HepG2 (cell line): ENCODE results near the gene BHLHE41. TPM values are rescaled to one million over a fixed set of nuclear protein-coding genes. Genes with fewer than 3 reads are reported as not detected.

Source experiments
- ATAC-seq: fragments of 200-7000 bp; cut with Tn5 transposase; 3 replicates; pipeline ENCODE4 v1.9.1; 2020; ENCODE audit warnings: mild to moderate bottlenecking, moderate library complexity
- BruUV-seq: library from RNA; stranded (reverse); fragments of 400-500 nt; replicated peaks from 2 replicates; lab custom pipeline; 2021; lab: Mats Ljungman, UMichigan
- CTCF ChIA-PET: fragments of 300-600 bp; formaldehyde crosslinking; extraction: SDS; loops from one replicate; lab custom pipeline; 2021; ENCODE audit warnings: low total read pairs, inconsistent platforms, low intra/inter-chr PET ratio; lab: Yijun Ruan, JAX
- POLR2A ChIA-PET: fragments of 350-600 bp; sonication (Branson Sonifier 250); formaldehyde crosslinking; loops from one replicate; lab custom pipeline; 2020; ENCODE audit warnings: antibody characterized with exemption, inconsistent platforms; lab: Yijun Ruan, JAX
- DNase-seq: peaks from one replicate; pipeline ENCODE4 v3.0.0-alpha.2; 2015; ENCODE audit warnings: low spot score
- FAIRE-seq: peaks from 3 replicates; lab custom pipeline; 2011; peaks lifted over from hg19 to GRCh38; lab: Jason Lieb, UNC
- H2AFZ ChIP-seq: one replicate; pipeline ENCODE4 v1.6.1; 2011; ENCODE audit warnings: low read length, inconsistent platforms
- H3K27ac ChIP-seq: fragments of 300-600 bp; 3 replicates; pipeline ENCODE4 v1.8.0; 2011; ENCODE audit warnings: mixed run types, mild to moderate bottlenecking, mixed read lengths, low read length, inconsistent platforms; ENCODE audit not compliant: insufficient read depth; ENCODE audit errors: extremely low read length
- H3K27me3 ChIP-seq, 2 experiments: fragments of 200-600 bp in 1 of 2; 2 replicates in 1 of 2; 3 replicates in 1 of 2; pipeline versions ENCODE4 v1.6.0 to v1.8.0; 2011; ENCODE audit warnings: low read length in 2 of 2, mild to moderate bottlenecking in 2 of 2, moderate library complexity in 2 of 2, inconsistent platforms in 1 of 2; ENCODE audit not compliant: insufficient read depth in 2 of 2, control insufficient read depth in 1 of 2
- H3K36me3 ChIP-seq, 2 experiments: fragments of 200-600 bp in 1 of 2; replicated peaks in 1 of 2; 2 replicates in 1 of 2; 3 replicates in 1 of 2; pipeline versions ENCODE4 v1.5.1 to v1.8.0; 2011; ENCODE audit warnings: low read length in 2 of 2, inconsistent platforms in 1 of 2; ENCODE audit not compliant: insufficient read depth in 2 of 2, control insufficient read depth in 1 of 2
- H3K4me1 ChIP-seq: 2 replicates; pipeline ENCODE4 v1.5.1; 2012; ENCODE audit warnings: low read length, inconsistent platforms; ENCODE audit not compliant: insufficient read depth
- H3K4me2 ChIP-seq: 2 replicates; pipeline ENCODE4 v1.6.0; 2011; ENCODE audit warnings: low read depth, low read length, inconsistent platforms
- H3K4me3 ChIP-seq, 3 experiments: fragments of 200-600 bp in 1 of 3; sonication (generic), shearing (Covaris generic) in 1 of 3; replicated peaks in 1 of 3; 2 replicates each; pipeline ENCODE4 v1.5.1; 2011 to 2016; ENCODE audit warnings: low read length in 3 of 3, inconsistent platforms in 2 of 3, low read depth in 2 of 3, mild to moderate bottlenecking in 2 of 3, control low read depth in 1 of 3, mixed read lengths in 1 of 3; ENCODE audit not compliant: insufficient read depth in 1 of 3
- H3K79me2 ChIP-seq: one replicate; pipeline ENCODE4 v1.6.1; 2011; ENCODE audit warnings: low read length, inconsistent platforms; ENCODE audit not compliant: insufficient read depth
- H3K9ac ChIP-seq: 2 replicates; pipeline ENCODE4 v1.6.0; 2011; ENCODE audit warnings: mild to moderate bottlenecking, low read depth, low read length, inconsistent platforms; ENCODE audit not compliant: insufficient read depth
- H3K9me3 ChIP-seq: 2 replicates; pipeline ENCODE4 v1.5.1; 2012; ENCODE audit warnings: mild to moderate bottlenecking, low read length
- H4K20me1 ChIP-seq: 2 replicates; pipeline ENCODE4 v1.6.0; 2011; ENCODE audit warnings: inconsistent platforms, mild to moderate bottlenecking, low read length, moderate library complexity; ENCODE audit not compliant: insufficient read depth
- CBX2 ChIP-seq, 2 experiments: fragments of 200-600 bp in 1 of 2; sonication (generic); formaldehyde crosslinking in 1 of 2; IDR thresholded peaks; 2 replicates each; pipeline versions ENCODE4 v1.7.0 to v1.8.1; 2018 to 2022; ENCODE audit warnings: low read depth in 2 of 2, low read length in 1 of 2, mild to moderate bottlenecking in 1 of 2, missing genetic modification reagents in 1 of 2
- HDAC1 ChIP-seq: sonication (generic); formaldehyde crosslinking; IDR thresholded peaks from 2 replicates; pipeline ENCODE4 v1.5.1; 2020; ENCODE audit warnings: mild to moderate bottlenecking, missing genetic modification reagents
- SMC3 ChIP-seq: IDR thresholded peaks from 2 replicates; pipeline ENCODE4 v1.6.1; 2011; ENCODE audit warnings: low read length, improper control_type of control experiment
- STAG1 ChIP-seq: sonication (generic); formaldehyde crosslinking; IDR thresholded peaks from 2 replicates; pipeline ENCODE4 v1.4.0; 2020; ENCODE audit warnings: missing genetic modification reagents
- TAF15 ChIP-seq: fragments of 200-400 bp; formaldehyde crosslinking; IDR thresholded peaks from one replicate; pipeline ENCODE4 v1.6.1; 2018; ENCODE audit warnings: mild to moderate bottlenecking, low read depth, low read length; ENCODE audit not compliant: poor library complexity, severe bottlenecking
- TBP ChIP-seq: sonication (generic); formaldehyde crosslinking; IDR thresholded peaks from 2 replicates; pipeline ENCODE4 v1.5.0; 2020; ENCODE audit warnings: missing genetic modification reagents
- ZFAT ChIP-seq: sonication (generic); formaldehyde crosslinking; conservative IDR thresholded peaks from 2 replicates; pipeline ENCODE4 v1.8.1; 2023; ENCODE audit warnings: missing genetic modification reagents, inconsistent platforms
- ZNF232 ChIP-seq: sonication (generic); formaldehyde crosslinking; IDR thresholded peaks from 2 replicates; pipeline ENCODE4 v1.4.0; 2020; ENCODE audit warnings: missing genetic modification reagents, borderline replicate concordance
- WGBS: methylation state at CpG from one replicate; pipeline ENCODE4 v1.1.6; 2017; ENCODE audit warnings: low lambda C conversion rate; 5-methylcytosine and 5-hydroxymethylcytosine counted together
- in situ Hi-C: cut with HindIII; loops from 2 replicates; pipeline ENCODE4 v1.10.0; 2017; ENCODE audit warnings: low pct_unique_long_range_greater_than_20kb; ENCODE audit not compliant: extremely low pct_ligation_motif_present
- intact Hi-C: fragments of 100-400 bp; cut with micrococcal nuclease; formaldehyde crosslinking; loops from one replicate; pipeline ENCODE4 v1.10.0; 2022; ENCODE audit not compliant: unreplicated experiment
- polyA plus RNA-seq, 8 experiments: library from polyadenylated mRNA; depleted of rRNA in 3 of 8; stranded (reverse) in 7 of 8; unstranded in 1 of 8; fragments of >200 nt; fragmentation: Illumina TruSeq in 4 of 8; extraction: Trizol in 4 of 8; gene quantifications; 2 replicates each; pipeline versions ENCODE4 v1.2.1 to v1.2.3, GENCODE V29; 2011 to 2016; ENCODE audit warnings: low read depth in 4 of 8, missing spikeins in 1 of 8, mixed read lengths in 1 of 8; ENCODE audit not compliant: insufficient read depth in 1 of 8
- total RNA-seq, 5 experiments: library from RNA; depleted of rRNA; stranded (reverse); fragments of >200 nt; fragmentation: Illumina TruSeq; extraction: Trizol; gene quantifications; 2 replicates each; pipeline ENCODE4 v1.2.3, GENCODE V29; 2016; ENCODE audit warnings: low read depth in 1 of 5
- TF ChIP-seq, protein P1 (sequence below): sonication (generic); formaldehyde crosslinking; IDR thresholded peaks from 2 replicates; pipeline ENCODE4 v1.4.0; 2020; ENCODE audit warnings: mild to moderate bottlenecking, missing genetic modification reagents
- TF ChIP-seq, protein P2 (sequence below): sonication (generic); formaldehyde crosslinking; IDR thresholded peaks from 2 replicates; pipeline ENCODE4 v1.5.0; 2020; ENCODE audit warnings: mild to moderate bottlenecking, missing genetic modification reagents, moderate library complexity

The BHLHE41 gene
- total and polyA plus RNA-seq, 2 of the 13 experiments (the other 11 are each of a cell fraction or from before 2014, with no cell fraction given), result 0.03 TPM; not detected in 1

DNA sequence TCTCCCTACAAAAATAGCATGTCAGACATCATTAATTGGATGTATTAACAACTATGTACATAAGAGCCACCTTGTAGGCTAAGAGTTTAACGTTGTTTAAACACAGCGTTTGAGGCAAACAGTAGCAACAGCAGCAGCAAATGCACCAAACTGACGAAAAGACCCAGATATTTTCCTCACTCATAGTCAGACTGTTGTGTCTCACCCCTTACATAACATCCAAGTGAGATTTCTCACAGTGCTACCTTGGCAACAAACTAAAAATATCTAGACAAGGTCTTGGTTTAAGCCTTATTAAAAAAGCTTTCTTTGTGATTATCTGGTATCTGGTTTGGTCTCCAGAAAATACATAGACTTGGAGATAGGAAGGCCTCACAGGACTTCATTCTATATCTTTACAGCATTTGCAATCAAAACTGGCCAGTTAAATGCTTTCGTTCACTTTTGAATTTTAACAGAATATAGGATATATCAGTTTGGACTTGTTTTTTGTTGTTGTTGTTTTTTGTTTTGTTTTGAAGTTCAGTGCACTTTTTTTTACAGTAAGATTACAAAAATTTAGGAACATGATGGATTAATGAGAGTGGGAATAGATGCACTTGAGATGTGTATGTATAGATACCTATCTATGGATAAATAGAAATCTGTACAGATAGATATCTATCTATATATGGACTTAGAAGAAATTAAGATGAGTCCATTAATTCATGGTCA is 4.1 kb downstream of the BHLHE41 start:
- Histone ChIP-seq H3K9me3 (no peaks in the 10 kb centered on the region), H3K79me2 (no peaks in the 10 kb centered on the region), H2AFZ (no peak overlapping the region), H4K20me1 (peaks cover 3% of the 10 kb centered on the region; the same call in 1 of the 2 replicates), H3K36me3 (no peaks in the 10 kb centered on the region), H3K4me3 (no peak overlapping the region), H3K27me3 (peaks cover 19 to 40% of the 10 kb centered on the region in 2 experiments), H3K4me2 (no peak overlapping the region), H3K27ac (no peak overlapping the region), H3K9ac (no peak overlapping the region), H3K4me1 (peaks cover 20% of the 10 kb centered on the region)
- 27% methylated on average over 4 of the region's 4 CpGs for WGBS
- no peak for DNase-seq
- POLR2A ChIA-PET, result no interaction called here
- BruUV-seq, result no TSS peak
- TF ChIP-seq HDAC1 (CRISPR knock-in tag) (no peak), CBX2 (IDR thresholded peaks at IDR 0.05; ENCODE audit: low read depth, low read length) (peak; percentile 70), CBX2 (CRISPR knock-in tag; IDR thresholded peaks at IDR 0.05; ENCODE audit: low read depth) (no peak), TBP (CRISPR knock-in tag) (no peak), ZNF232 (no peak)
- TF ChIP-seq, protein P1, sequence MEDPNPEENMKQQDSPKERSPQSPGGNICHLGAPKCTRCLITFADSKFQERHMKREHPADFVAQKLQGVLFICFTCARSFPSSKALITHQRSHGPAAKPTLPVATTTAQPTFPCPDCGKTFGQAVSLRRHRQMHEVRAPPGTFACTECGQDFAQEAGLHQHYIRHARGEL, result no peak
- CTCF ChIA-PET, result no interaction called here
- in situ Hi-C loops (loop anchor here (10.0 kb wide), 1 partner anchor 194 kb away; no protein-coding TSS in a partner anchor), intact Hi-C loops (no loop called here)
- ATAC-seq, result no peak
- no peak for FAIRE-seq

DNA sequence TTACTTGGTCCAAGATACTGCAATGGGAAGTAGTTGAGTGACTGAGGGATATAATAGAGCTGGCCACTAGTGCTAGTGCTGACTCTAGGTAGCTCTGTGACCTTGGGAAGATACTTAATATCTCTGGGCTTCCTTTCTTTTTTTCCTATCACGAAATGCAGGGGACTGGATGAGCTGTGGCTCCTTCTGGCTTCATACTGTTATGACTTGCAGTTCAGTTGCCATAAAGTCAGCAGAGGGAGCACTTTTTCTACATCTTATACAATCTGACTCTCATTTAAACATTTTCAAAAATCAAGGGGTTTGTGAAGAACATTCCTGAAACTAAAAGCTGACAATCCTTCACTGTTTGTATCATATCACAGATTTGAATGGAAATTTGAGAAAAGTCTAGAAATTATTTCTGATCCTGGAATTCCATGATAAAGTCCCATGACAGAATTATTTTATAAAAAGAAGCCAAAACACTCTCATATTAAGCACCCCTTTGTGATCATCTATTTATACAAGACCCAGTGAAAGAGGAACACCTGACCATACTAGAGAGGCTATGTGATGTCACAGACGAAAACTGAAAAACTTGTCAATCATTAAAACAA is 5.3 kb downstream of the BHLHE41 start:
- TF ChIP-seq ZFAT (CRISPR knock-in tag), result no peak
- TF ChIP-seq, protein P2, sequence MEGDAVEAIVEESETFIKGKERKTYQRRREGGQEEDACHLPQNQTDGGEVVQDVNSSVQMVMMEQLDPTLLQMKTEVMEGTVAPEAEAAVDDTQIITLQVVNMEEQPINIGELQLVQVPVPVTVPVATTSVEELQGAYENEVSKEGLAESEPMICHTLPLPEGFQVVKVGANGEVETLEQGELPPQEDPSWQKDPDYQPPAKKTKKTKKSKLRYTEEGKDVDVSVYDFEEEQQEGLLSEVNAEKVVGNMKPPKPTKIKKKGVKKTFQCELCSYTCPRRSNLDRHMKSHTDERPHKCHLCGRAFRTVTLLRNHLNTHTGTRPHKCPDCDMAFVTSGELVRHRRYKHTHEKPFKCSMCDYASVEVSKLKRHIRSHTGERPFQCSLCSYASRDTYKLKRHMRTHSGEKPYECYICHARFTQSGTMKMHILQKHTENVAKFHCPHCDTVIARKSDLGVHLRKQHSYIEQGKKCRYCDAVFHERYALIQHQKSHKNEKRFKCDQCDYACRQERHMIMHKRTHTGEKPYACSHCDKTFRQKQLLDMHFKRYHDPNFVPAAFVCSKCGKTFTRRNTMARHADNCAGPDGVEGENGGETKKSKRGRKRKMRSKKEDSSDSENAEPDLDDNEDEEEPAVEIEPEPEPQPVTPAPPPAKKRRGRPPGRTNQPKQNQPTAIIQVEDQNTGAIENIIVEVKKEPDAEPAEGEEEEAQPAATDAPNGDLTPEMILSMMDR (CRISPR knock-in tag), result peak; percentile 53
- TF ChIP-seq TAF15, result no peak
- peak; percentile 40; the same call in 1 of the 2 replicates for TF ChIP-seq SMC3
- TF ChIP-seq STAG1 (CRISPR knock-in tag), result peak; percentile 58
- Histone ChIP-seq H3K79me2 (no peaks in the 10 kb centered on the region), H3K36me3 (no peaks in the 10 kb centered on the region), H3K4me3 (no peak overlapping the region), H3K9me3 (no peaks in the 10 kb centered on the region), H2AFZ (no peak overlapping the region), H3K27ac (no peak overlapping the region), H3K9ac (no peak overlapping the region), H3K4me1 (peaks cover 15% of the 10 kb centered on the region), H4K20me1 (peaks cover 3% of the 10 kb centered on the region; the same call in 1 of the 2 replicates), H3K27me3 (peaks cover 14 to 30% of the 10 kb centered on the region in 2 experiments; a peak in 4 of 5 replicates), H3K4me2 (no peak overlapping the region)
- in situ Hi-C loops, result no loop called here
- ChIA-PET POLR2A (no interaction called here), CTCF (no interaction called here)
- no TSS peak for BruUV-seq
- ATAC-seq, result 0 out of 3 replicates have a peak, but pooled peaks have one; percentile 23
- WGBS, result 0% methylated on average over 2 of the region's 2 CpGs
- FAIRE-seq, result peak; percentile 55
- peak; percentile 24 for DNase-seq
- intact Hi-C loops, result no loop called here
